SU-DHL-6 (cell line): ENCODE measurements around the gene MSANTD1.

Experiments
- EZH2phosphoT487 ChIP-seq: fragments of 200-600 bp; sonication (generic), shearing (Covaris generic); conservative IDR thresholded peaks from 2 replicates; pipeline ENCODE4 v1.6.1; 2018; ENCODE audit warnings: mild to moderate bottlenecking, antibody characterized with exemption, low read length, moderate library complexity, mixed read lengths
- TF ChIP-seq, protein P1 (sequence below): fragments of 200-600 bp; sonication (generic); IDR thresholded peaks from one replicate; pipeline ENCODE4 v1.5.1; 2017; ENCODE audit warnings: antibody characterized with exemption, mild to moderate bottlenecking, low read length, moderate library complexity; ENCODE audit not compliant: insufficient read depth, poor library complexity, severe bottlenecking

DNA sequence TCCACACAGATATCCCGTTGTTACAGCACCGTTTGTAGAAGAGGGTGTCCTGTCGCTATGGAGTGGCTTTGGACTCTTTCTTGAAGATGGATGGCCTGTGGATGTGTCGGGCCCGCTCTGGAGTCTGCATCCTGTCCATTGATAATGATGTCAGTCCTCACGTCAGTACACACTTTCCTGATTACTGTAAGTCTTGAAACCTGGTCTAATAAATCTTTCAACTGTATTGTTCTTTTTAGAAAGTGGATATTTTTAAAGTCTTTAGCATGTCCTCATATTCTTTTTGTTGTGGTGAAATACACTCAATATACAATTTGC, 14.9 kb downstream of the MSANTD1 start:
- TF ChIP-seq, protein P1, sequence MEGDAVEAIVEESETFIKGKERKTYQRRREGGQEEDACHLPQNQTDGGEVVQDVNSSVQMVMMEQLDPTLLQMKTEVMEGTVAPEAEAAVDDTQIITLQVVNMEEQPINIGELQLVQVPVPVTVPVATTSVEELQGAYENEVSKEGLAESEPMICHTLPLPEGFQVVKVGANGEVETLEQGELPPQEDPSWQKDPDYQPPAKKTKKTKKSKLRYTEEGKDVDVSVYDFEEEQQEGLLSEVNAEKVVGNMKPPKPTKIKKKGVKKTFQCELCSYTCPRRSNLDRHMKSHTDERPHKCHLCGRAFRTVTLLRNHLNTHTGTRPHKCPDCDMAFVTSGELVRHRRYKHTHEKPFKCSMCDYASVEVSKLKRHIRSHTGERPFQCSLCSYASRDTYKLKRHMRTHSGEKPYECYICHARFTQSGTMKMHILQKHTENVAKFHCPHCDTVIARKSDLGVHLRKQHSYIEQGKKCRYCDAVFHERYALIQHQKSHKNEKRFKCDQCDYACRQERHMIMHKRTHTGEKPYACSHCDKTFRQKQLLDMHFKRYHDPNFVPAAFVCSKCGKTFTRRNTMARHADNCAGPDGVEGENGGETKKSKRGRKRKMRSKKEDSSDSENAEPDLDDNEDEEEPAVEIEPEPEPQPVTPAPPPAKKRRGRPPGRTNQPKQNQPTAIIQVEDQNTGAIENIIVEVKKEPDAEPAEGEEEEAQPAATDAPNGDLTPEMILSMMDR: no peak
- no peak for TF ChIP-seq EZH2phosphoT487
